ENCODE results near the gene TMEM232.
A peak's percentile ranks its signal among the peaks of the same experiment; 100 is the strongest.

The TMEM232 gene

GRCh38 chr5:110757118-110757729 lies 30.8 kb upstream of the TMEM232 start:
- peak; percentile 21 for DNase-seq
- no peaks in the 10 kb centered on the region for H3K27me3 ChIP-seq
- H3K9me3 ChIP-seq = no peaks in the 10 kb centered on the region
- no peaks in the 10 kb centered on the region for H3K4me1 ChIP-seq
- no peak overlapping the region for H3K4me3 ChIP-seq (ENCODE audit: low read depth, low read length)
- H3K36me3 ChIP-seq = peaks cover 24% of the 10 kb centered on the region
- TF ChIP-seq CTCF (IDR thresholded peaks at IDR 0.05; ENCODE audit: low read depth, low read length) = peak; percentile 68

GRCh38 chr5:110754181-110754580 lies 27.7 kb upstream of the TMEM232 start:
- Histone ChIP-seq H3K4me1 (no peaks in the 10 kb centered on the region), H3K9me3 (no peaks in the 10 kb centered on the region), H3K36me3 (peaks cover 6% of the 10 kb centered on the region; the same call in 1 of the 2 replicates), H3K27me3 (no peaks in the 10 kb centered on the region), H3K4me3 (ENCODE audit: low read depth, low read length) (no peak overlapping the region)
- no peak for DNase-seq
- TF ChIP-seq CTCF (IDR thresholded peaks at IDR 0.05; ENCODE audit: low read depth, low read length) = no peak

GRCh38 chr5:110753600-110753999 lies 27.1 kb upstream of the TMEM232 start:
- H3K4me1 ChIP-seq = no peaks in the 10 kb centered on the region
- no peak overlapping the region for H3K4me3 ChIP-seq (ENCODE audit: low read depth, low read length)
- H3K9me3 ChIP-seq = no peaks in the 10 kb centered on the region
- no peak for TF ChIP-seq CTCF (IDR thresholded peaks at IDR 0.05; ENCODE audit: low read depth, low read length)
- peaks cover 10% of the 10 kb centered on the region for H3K36me3 ChIP-seq
- no peak for DNase-seq
- no peaks in the 10 kb centered on the region for H3K27me3 ChIP-seq

GRCh38 chr5:110752953-110753352 lies 26.5 kb upstream of the TMEM232 start:
- Histone ChIP-seq H3K9me3 (no peaks in the 10 kb centered on the region), H3K4me1 (no peaks in the 10 kb centered on the region), H3K36me3 (peaks cover 11% of the 10 kb centered on the region), H3K4me3 (ENCODE audit: low read depth, low read length) (no peak overlapping the region), H3K27me3 (no peaks in the 10 kb centered on the region)
- TF ChIP-seq CTCF (IDR thresholded peaks at IDR 0.05; ENCODE audit: low read depth, low read length) = no peak
- no peak for DNase-seq

GRCh38 chr5:110751902-110752762 lies 25.7 kb upstream of the TMEM232 start:
- Histone ChIP-seq H3K4me3 (ENCODE audit: low read depth, low read length) (no peak overlapping the region), H3K27me3 (no peaks in the 10 kb centered on the region), H3K36me3 (peaks cover 10% of the 10 kb centered on the region), H3K9me3 (no peaks in the 10 kb centered on the region), H3K4me1 (no peaks in the 10 kb centered on the region)
- no peak for TF ChIP-seq CTCF (IDR thresholded peaks at IDR 0.05; ENCODE audit: low read depth, low read length)
- no peak for DNase-seq

Measured in BE2C (cell line).